Kidney (tissue), 14 donors: Measurements from ENCODE around the gene GORASP1. TPM values are rescaled to one million over a fixed set of nuclear protein-coding genes. Genes with fewer than 3 reads are reported as not detected.

Experiments
- DNase-seq, 5 donors: peaks; one replicate each; pipeline ENCODE4 v3.0.0-alpha.2; 2013 to 2020
- FAIRE-seq: peaks from 2 replicates; lab custom pipeline; 2012; peaks lifted over from hg19 to GRCh38; lab: Jason Lieb, UNC
- H3K27ac ChIP-seq, 2 donors: one replicate each; pipeline ENCODE4 v1.7.0; 2013; ENCODE audit warnings: low read depth in 2 of 2, low read length in 2 of 2, inconsistent platforms in 1 of 2
- H3K27me3 ChIP-seq: one replicate; pipeline ENCODE4 v1.7.1; 2013; ENCODE audit warnings: low read length, inconsistent platforms; ENCODE audit not compliant: control insufficient read depth, insufficient read depth
- H3K36me3 ChIP-seq, 3 donors: one replicate each; pipeline versions ENCODE4 v1.7.0 to v1.7.1; 2013; ENCODE audit warnings: low read length in 3 of 3, control low read depth in 1 of 3, inconsistent platforms in 1 of 3; ENCODE audit not compliant: insufficient read depth in 3 of 3, control insufficient read depth in 2 of 3
- H3K4me1 ChIP-seq, 3 donors: one replicate each; pipeline versions ENCODE4 v1.7.0 to v1.7.1; 2013; ENCODE audit warnings: low read length in 3 of 3, inconsistent platforms in 1 of 3, low read depth in 1 of 3; ENCODE audit not compliant: control insufficient read depth in 2 of 3, insufficient read depth in 2 of 3
- H3K4me3 ChIP-seq, 3 donors: one replicate each; pipeline versions ENCODE4 v1.7.0 to v1.8.1; 2013; ENCODE audit warnings: low read length in 3 of 3, control low read depth in 1 of 3, inconsistent platforms in 1 of 3
- H3K9ac ChIP-seq, 3 donors: one replicate each; pipeline versions ENCODE4 v1.7.0 to v1.7.1; 2013; ENCODE audit warnings: low read length in 3 of 3, control low read depth in 1 of 3, inconsistent platforms in 1 of 3
- H3K9me3 ChIP-seq, 3 donors: one replicate each; pipeline versions ENCODE4 v1.7.0 to v1.7.1; 2013; ENCODE audit warnings: low read length in 3 of 3, control low read depth in 1 of 3, inconsistent platforms in 1 of 3; ENCODE audit not compliant: control insufficient read depth in 2 of 3, insufficient read depth in 1 of 3
- intact Hi-C: fragments of 100-400 bp; cut with DNase I; formaldehyde crosslinking; loops from one replicate; pipeline ENCODE4 v1.11.1; 2022
- polyA plus RNA-seq: library from polyadenylated mRNA; stranded (reverse); fragments of 350-450 nt; fragmentation: Illumina TruSeq; extraction: RNeasy Lipid Tissue Mini Kit (QIAGEN cat#74804); gene quantifications from one replicate; pipeline ENCODE4 v1.2.3, GENCODE V29; 2014; ENCODE audit warnings: low read depth, low replicate concordance; ENCODE audit not compliant: insufficient read depth
- total RNA-seq: library from RNA; stranded (reverse); fragmentation: NEBNext Ultra II Directional; extraction: Animal tissue kit (Norgen Biotek cat#: 25700); gene quantifications from one replicate; pipeline ENCODE4 v1.2.1, GENCODE V29; 2021
- TF ChIP-seq, protein P1 (sequence below): IDR thresholded peaks from 3 replicates; pipeline ENCODE4 v1.5.1; 2012; ENCODE audit warnings: mild to moderate bottlenecking, moderate library complexity, borderline replicate concordance; ENCODE audit not compliant: insufficient read depth; ENCODE audit errors: extremely low read depth
- donor health status: control.
- donor health status: control.
- donor health status: control.
- donor health status: control.
- donor health status: control.
- donor health status: DM: yes; HTN: yes; CAD: no.
- donor health status: Normal renal cell carcinoma (clear cell type).

The GORASP1 gene
- total and polyA plus RNA-seq, 2 donors from 2014 or later: 38.8 to 70.9 TPM

DNA sequence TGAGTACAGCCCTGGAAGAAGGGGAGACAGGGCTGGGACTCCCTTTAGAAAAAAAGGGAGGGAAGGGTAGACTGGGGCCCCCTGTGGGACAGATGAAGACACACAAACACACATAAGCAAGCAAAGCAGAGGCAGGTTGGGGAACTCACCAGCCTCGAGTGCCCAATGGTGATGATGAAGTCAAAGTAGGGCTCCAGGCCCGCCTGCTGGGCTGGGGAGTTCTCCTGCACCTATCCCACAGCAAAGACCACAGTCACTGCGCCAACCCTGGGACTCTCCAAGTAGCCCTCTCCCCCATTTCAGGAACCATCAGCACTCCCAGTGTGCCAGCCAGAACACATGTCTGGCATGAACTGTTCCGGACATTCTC lies 4.1 kb downstream of the GORASP1 start:
- Histone ChIP-seq H3K9ac (no peak overlapping the region), H3K27ac (no peak overlapping the region), H3K36me3 (peaks cover 0 to 18% (median 14%) of the 10 kb centered on the region in 3 donors), H3K4me3 (no peak overlapping the region), H3K4me1 (peaks cover 0 to 29% (median 13%) of the 10 kb centered on the region in 3 donors), H3K27me3 (no peaks in the 10 kb centered on the region), H3K9me3 (no peaks in the 10 kb centered on the region)
- DNase-seq (no peak), FAIRE-seq (no peak)
- intact Hi-C loops: no loop called here
- TF ChIP-seq, protein P1, sequence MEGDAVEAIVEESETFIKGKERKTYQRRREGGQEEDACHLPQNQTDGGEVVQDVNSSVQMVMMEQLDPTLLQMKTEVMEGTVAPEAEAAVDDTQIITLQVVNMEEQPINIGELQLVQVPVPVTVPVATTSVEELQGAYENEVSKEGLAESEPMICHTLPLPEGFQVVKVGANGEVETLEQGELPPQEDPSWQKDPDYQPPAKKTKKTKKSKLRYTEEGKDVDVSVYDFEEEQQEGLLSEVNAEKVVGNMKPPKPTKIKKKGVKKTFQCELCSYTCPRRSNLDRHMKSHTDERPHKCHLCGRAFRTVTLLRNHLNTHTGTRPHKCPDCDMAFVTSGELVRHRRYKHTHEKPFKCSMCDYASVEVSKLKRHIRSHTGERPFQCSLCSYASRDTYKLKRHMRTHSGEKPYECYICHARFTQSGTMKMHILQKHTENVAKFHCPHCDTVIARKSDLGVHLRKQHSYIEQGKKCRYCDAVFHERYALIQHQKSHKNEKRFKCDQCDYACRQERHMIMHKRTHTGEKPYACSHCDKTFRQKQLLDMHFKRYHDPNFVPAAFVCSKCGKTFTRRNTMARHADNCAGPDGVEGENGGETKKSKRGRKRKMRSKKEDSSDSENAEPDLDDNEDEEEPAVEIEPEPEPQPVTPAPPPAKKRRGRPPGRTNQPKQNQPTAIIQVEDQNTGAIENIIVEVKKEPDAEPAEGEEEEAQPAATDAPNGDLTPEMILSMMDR: no peak

DNA sequence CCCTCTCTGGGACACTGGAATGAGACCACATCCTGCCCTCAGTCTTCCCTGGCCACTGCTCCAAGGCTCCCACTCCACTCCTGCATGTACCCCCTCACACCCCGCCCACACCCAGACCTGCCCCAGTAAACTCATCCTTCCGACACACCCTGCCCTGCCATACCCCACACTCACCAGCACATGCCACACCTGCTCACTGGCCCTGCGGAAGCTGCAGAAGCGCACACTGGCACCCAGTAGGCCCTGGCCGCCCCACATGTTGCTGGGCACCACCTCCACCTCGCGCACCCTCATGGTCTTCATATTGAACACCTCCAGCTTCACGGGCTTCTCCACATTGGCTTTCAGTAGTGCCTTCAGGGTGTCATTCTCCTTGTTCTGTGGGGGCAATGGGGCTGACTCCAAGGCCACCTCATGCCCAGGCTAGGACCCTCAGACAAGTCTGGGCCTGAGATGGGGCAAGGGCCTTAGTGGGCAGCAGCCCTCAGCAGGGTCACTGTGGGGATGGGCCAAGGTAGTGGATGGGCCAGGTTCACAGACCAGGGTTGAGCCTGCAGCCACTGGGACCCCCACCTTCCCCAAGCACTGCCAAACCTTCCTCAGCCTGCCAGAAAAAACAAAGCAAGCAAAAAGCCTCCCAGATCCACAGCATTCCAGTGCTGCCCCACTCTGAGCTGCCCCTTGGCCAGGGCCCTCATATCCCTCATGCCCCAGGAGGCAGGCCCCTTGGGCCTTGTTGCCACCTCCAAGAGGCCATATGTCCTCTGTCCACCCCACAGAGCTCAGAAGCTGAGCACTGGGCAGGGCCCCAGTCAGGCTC lies 4.7 kb downstream of the GORASP1 start:
- Histone ChIP-seq H3K27ac (no peak overlapping the region), H3K9ac (no peak overlapping the region), H3K4me3 (no peak overlapping the region), H3K27me3 (no peaks in the 10 kb centered on the region), H3K9me3 (no peaks in the 10 kb centered on the region), H3K4me1 (peaks cover 0 to 24% (median 13%) of the 10 kb centered on the region in 3 donors), H3K36me3 (peaks cover 0 to 19% (median 19%) of the 10 kb centered on the region in 3 donors)
- FAIRE-seq (no peak), DNase-seq (no peak)
- intact Hi-C loops: no loop called here
- TF ChIP-seq, protein P1: no peak

DNA sequence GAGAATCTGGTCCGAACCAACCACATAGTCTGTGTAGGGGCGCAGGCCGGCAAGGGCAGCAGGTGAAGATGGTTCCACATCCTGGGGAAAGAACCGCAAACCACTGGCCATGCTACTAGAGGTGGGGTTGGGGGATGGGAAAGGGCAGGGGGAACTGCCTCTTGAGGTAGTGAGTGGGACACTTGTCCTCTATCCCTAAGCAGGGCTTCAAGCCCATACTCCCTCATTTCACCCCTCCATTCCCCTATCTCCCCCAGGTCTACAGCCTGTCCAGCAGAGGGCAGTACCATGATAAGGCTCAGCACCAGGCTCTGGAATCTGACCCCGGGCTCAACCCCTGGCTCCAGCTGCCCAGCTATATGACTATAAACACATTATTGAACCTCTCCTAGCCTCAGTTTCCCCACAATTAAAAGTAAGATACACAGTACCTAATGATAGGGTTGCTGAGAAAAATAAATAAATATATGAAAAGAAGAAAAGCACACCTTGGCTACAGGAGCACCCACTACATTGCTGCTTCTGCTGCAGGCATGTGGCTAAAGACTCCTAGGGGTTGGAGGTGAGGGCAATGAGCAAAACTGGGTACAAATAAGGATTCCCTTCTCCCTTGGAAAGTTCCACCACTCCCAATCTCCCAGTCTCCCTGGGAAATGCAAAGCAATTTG lies 6.3 kb downstream of the GORASP1 start:
- Histone ChIP-seq H3K27me3 (no peaks in the 10 kb centered on the region), H3K9ac (no peak overlapping the region), H3K9me3 (no peaks in the 10 kb centered on the region), H3K36me3 (peaks cover 0 to 30% (median 29%) of the 10 kb centered on the region in 3 donors), H3K4me1 (peaks cover 0 to 20% (median 13%) of the 10 kb centered on the region in 3 donors), H3K27ac (no peak overlapping the region), H3K4me3 (no peak overlapping the region)
- DNase-seq: peak in 2 of 5 donors; percentile 7 to 33
- no peak for FAIRE-seq
- TF ChIP-seq, protein P1: peak; percentile 55
- intact Hi-C loops: no loop called here
